DND-41 (cell line): ENCODE results near the gene SNCB.

Experiments
- ATAC-seq: fragments of 200-7000 bp; cut with Tn5 transposase; 3 replicates; pipeline ENCODE4 v1.9.1; 2021; ENCODE audit warnings: low read depth; ENCODE audit not compliant: insufficient read depth
- DNase-seq: peaks from one replicate; pipeline ENCODE4 v3.0.0-alpha.2; 2020
- H2AFZ ChIP-seq: 2 replicates; pipeline ENCODE4 v1.6.0; 2012; ENCODE audit warnings: low read depth, low read length
- H3K27ac ChIP-seq: 2 replicates; pipeline ENCODE4 v1.5.1; 2012; ENCODE audit warnings: low read length, inconsistent platforms
- H3K27me3 ChIP-seq: fragments of 200-600 bp; sonication (generic); 2 replicates; pipeline ENCODE4 v1.6.0; 2012; ENCODE audit warnings: low read length, mild to moderate bottlenecking, inconsistent platforms; ENCODE audit not compliant: insufficient read depth, poor library complexity
- H3K36me3 ChIP-seq: 2 replicates; pipeline ENCODE4 v1.5.1; 2012; ENCODE audit warnings: low read length, inconsistent platforms; ENCODE audit not compliant: insufficient read depth
- H3K4me1 ChIP-seq: 2 replicates; pipeline ENCODE4 v1.5.1; 2012; ENCODE audit warnings: mild to moderate bottlenecking, low read length; ENCODE audit not compliant: insufficient read depth
- H3K4me2 ChIP-seq: 2 replicates; pipeline ENCODE4 v1.6.0; 2012; ENCODE audit warnings: mild to moderate bottlenecking, moderate library complexity, low read length, inconsistent platforms; ENCODE audit not compliant: insufficient read depth
- H3K4me3 ChIP-seq, 2 experiments: fragments of 200-600 bp in 1 of 2; shearing (Covaris generic) in 1 of 2; 2 replicates each; pipeline ENCODE4 v1.5.1; 2012 to 2016; ENCODE audit warnings: inconsistent platforms in 2 of 2, low read length in 2 of 2, mild to moderate bottlenecking in 2 of 2, low read depth in 1 of 2, moderate library complexity in 1 of 2
- H3K79me2 ChIP-seq: 2 replicates; pipeline ENCODE4 v1.6.0; 2012; ENCODE audit warnings: low read length, inconsistent platforms; ENCODE audit not compliant: insufficient read depth
- H3K9ac ChIP-seq: 2 replicates; pipeline ENCODE4 v1.6.0; 2012; ENCODE audit warnings: low read depth, mild to moderate bottlenecking, inconsistent platforms, low read length, moderate library complexity
- H3K9me3 ChIP-seq: 2 replicates; pipeline ENCODE4 v1.5.1; 2012; ENCODE audit warnings: low read length, moderate library complexity, mild to moderate bottlenecking, inconsistent platforms; ENCODE audit not compliant: insufficient read depth, severe bottlenecking
- H4K20me1 ChIP-seq: 2 replicates; pipeline ENCODE4 v1.6.0; 2012; ENCODE audit warnings: low read length; ENCODE audit not compliant: insufficient read depth
- EZH2 ChIP-seq: IDR thresholded peaks from 3 replicates; pipeline ENCODE4 v1.6.1; 2012; ENCODE audit warnings: borderline replicate concordance, low read depth, mild to moderate bottlenecking, moderate library complexity, low read length, inconsistent platforms; ENCODE audit not compliant: severe bottlenecking
- TF ChIP-seq, protein P1 (sequence below): IDR thresholded peaks from 2 replicates; pipeline ENCODE4 v1.5.1; 2012; ENCODE audit warnings: borderline replicate concordance, low read length, moderate library complexity, mild to moderate bottlenecking; ENCODE audit not compliant: poor library complexity, severe bottlenecking; ENCODE audit errors: extremely low read depth

Gene SNCB

DNA sequence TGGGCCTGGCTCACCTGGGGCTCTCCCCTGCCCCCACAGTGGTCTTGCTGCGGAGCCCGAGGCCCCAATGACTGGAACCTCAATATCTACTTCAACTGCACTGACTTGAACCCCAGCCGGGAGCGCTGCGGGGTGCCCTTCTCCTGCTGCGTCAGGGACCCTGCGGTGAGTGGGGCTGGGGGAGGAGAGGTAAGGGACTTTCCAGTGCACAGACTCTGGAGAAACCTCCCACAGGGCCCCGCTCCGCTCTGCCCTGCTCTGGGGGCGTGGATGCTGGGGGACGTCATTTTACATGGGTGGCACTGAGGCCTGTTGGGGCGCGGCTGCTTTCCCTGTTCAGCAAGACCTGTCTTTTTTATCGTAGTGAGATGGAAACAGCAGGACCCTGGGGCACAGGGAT is 24.5 kb upstream of the SNCB start:
- Histone ChIP-seq H3K79me2 (peaks cover 10% of the 10 kb centered on the region), H3K36me3 (peaks cover 47% of the 10 kb centered on the region), H3K4me2 (no peak overlapping the region), H3K27me3 (no peaks in the 10 kb centered on the region), H4K20me1 (peaks cover 29% of the 10 kb centered on the region), H3K4me1 (peaks cover 29% of the 10 kb centered on the region), H3K4me3 (no peak overlapping the region), H2AFZ (no peak overlapping the region), H3K9ac (no peak overlapping the region), H3K27ac (no peak overlapping the region), H3K9me3 (no peaks in the 10 kb centered on the region)
- TF ChIP-seq EZH2: no peak
- TF ChIP-seq, protein P1, sequence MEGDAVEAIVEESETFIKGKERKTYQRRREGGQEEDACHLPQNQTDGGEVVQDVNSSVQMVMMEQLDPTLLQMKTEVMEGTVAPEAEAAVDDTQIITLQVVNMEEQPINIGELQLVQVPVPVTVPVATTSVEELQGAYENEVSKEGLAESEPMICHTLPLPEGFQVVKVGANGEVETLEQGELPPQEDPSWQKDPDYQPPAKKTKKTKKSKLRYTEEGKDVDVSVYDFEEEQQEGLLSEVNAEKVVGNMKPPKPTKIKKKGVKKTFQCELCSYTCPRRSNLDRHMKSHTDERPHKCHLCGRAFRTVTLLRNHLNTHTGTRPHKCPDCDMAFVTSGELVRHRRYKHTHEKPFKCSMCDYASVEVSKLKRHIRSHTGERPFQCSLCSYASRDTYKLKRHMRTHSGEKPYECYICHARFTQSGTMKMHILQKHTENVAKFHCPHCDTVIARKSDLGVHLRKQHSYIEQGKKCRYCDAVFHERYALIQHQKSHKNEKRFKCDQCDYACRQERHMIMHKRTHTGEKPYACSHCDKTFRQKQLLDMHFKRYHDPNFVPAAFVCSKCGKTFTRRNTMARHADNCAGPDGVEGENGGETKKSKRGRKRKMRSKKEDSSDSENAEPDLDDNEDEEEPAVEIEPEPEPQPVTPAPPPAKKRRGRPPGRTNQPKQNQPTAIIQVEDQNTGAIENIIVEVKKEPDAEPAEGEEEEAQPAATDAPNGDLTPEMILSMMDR: no peak
- DNase-seq (no peak), ATAC-seq (no peak)

DNA sequence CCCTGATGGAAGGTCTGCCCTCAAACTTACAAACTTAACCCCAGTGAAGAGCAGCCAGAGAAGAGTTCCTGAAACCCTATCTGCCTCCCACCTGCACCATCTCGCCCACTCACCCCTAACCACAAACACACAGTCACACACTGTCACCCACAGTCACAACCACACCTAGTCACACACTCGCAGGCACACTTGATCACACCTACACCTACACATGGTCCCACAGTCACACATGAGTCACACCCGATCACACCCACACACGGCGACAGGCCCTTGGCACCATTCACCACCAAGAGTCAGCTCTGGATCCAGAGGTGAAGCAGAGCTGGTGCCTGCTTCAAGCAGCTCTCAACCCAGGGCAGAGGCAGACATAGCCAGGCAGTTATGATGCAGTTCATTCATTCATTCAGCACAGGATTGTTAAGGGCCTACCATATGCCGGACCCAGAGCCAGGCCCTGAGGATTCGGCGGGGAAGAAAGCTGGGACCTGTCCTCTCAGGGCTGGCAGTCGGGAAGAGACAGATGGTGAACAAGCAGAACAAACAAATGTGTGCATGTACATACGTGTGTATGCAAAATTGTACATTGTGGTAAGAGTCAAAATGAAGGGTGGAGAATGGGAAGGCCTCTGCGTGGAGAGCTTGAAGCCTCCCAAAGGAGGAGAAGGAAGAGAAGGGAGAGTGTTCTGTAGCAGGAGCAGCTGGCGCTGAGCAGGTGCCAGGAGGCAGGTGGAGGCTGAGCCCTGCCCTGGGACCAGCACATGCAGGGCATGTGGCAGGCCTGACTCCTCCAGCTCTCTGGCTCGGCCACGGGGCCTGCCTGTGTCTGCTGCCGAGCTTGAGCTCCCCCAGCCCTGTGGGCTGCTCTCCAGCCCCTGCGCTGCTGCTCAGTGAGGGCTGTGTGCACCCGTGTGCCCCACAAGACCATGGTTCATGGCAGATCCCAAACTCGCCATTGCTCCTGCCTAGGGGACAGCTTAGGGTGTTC is 23.4 kb upstream of the SNCB start:
- H2AFZ ChIP-seq: no peak overlapping the region
- TF ChIP-seq EZH2: no peak
- TF ChIP-seq, protein P1: no peak
- H3K36me3 ChIP-seq: peaks cover 47% of the 10 kb centered on the region
- ATAC-seq (no peak), DNase-seq (no peak)
- no peak overlapping the region for H3K27ac ChIP-seq
- H3K4me2 ChIP-seq: no peak overlapping the region
- peaks cover 14% of the 10 kb centered on the region for H3K79me2 ChIP-seq
- no peaks in the 10 kb centered on the region for H3K27me3 ChIP-seq
- H3K4me3 ChIP-seq: no peak overlapping the region
- no peak overlapping the region for H3K9ac ChIP-seq
- H3K4me1 ChIP-seq: peaks cover 26% of the 10 kb centered on the region
- H4K20me1 ChIP-seq: peaks cover 31% of the 10 kb centered on the region
- no peaks in the 10 kb centered on the region for H3K9me3 ChIP-seq

DNA sequence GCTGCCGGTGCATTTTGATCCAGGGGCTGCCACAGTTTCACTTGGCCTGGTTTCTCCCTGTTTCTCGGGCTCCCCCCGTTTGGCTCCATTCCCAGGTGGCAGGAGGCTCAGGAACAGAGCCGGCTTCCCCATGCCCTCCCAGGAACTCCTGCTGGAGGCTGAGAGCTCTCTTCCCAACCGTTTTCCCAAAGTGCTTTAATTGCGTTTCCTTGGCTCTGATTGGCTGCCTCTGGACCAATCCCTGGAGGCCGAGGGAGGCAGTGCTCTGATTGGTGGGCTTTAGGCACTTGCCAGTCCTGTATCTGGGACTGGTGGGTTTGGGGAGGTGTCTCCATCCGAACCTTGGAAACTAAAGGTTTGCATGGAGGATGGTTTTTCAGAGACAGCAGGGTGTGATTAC is 21.8 kb upstream of the SNCB start:
- Histone ChIP-seq H3K9ac (no peak overlapping the region), H3K79me2 (peaks cover 27% of the 10 kb centered on the region), H3K27me3 (no peaks in the 10 kb centered on the region), H3K4me2 (no peak overlapping the region), H4K20me1 (peaks cover 31% of the 10 kb centered on the region; the same call in 1 of the 2 replicates), H3K9me3 (no peaks in the 10 kb centered on the region), H3K27ac (no peak overlapping the region), H3K4me3 (no peak overlapping the region), H3K4me1 (peaks cover 28% of the 10 kb centered on the region), H2AFZ (no peak overlapping the region), H3K36me3 (peaks cover 45% of the 10 kb centered on the region)
- no peak for ATAC-seq
- DNase-seq: no peak
- TF ChIP-seq, protein P1: no peak
- no peak for TF ChIP-seq EZH2
